Measurements from ENCODE around the gene RSPH6A. TPM values are rescaled to one million over a fixed set of nuclear protein-coding genes. Genes with fewer than 3 reads are reported as not detected.
A peak's percentile ranks its signal among the peaks of the same experiment; 100 is the strongest.

RSPH6A gene
- total and polyA plus RNA-seq, 2 of the 13 experiments (the other 11 are each of a cell fraction or from before 2014, with no cell fraction given), result 0.07 TPM; not detected in 1

- TF ChIP-seq MLX (CRISPR knock-in tag; IDR thresholded peaks at IDR 0.05), result 0 out of 2 replicates have a peak, but pooled peaks have one; percentile 4
- no peak for TF ChIP-seq ATM (IDR thresholded peaks at IDR 0.05; ENCODE audit: borderline replicate concordance)
- no peak for TF ChIP-seq HCFC1 (IDR thresholded peaks at IDR 0.05; ENCODE audit: low read depth, low read length)
- TF ChIP-seq ZNF800 (CRISPR knock-in tag; IDR thresholded peaks at IDR 0.05), result no peak
- no peak for TF ChIP-seq IRF9 (CRISPR knock-in tag; IDR thresholded peaks at IDR 0.05; ENCODE audit: borderline replicate concordance)
- no peak for TF ChIP-seq RERE (CRISPR knock-in tag; IDR thresholded peaks at IDR 0.05; ENCODE audit: low read depth)
- peak; percentile 29 to 32; a peak in 1 of 4 replicates for TF ChIP-seq POLR2A (IDR thresholded peaks at IDR 0.05; ENCODE audit: insufficient read depth in 1 of 2, low read depth in 2 of 2, low read length in 2 of 2)
- TF ChIP-seq NR1H2 (CRISPR knock-in tag; IDR thresholded peaks at IDR 0.05; ENCODE audit: borderline replicate concordance, low read depth), result no peak
- TF ChIP-seq ZNF772 (CRISPR knock-in tag; IDR thresholded peaks at IDR 0.05), result 0 out of 2 replicates have a peak, but pooled peaks have one; percentile 42
- TF ChIP-seq CBX5 (CRISPR knock-in tag; IDR thresholded peaks at IDR 0.05; ENCODE audit: borderline replicate concordance), result no peak
- no peak for TF ChIP-seq LBX2 (CRISPR knock-in tag; IDR thresholded peaks at IDR 0.05; ENCODE audit: borderline replicate concordance)
- TF ChIP-seq SPEN (CRISPR knock-in tag; IDR thresholded peaks at IDR 0.05; ENCODE audit: low read depth), result 0 out of 2 replicates have a peak, but pooled peaks have one; percentile 56
- 0 out of 2 replicates have a peak, but pooled peaks have one; percentile 11 for TF ChIP-seq ZNF557 (CRISPR knock-in tag; IDR thresholded peaks at IDR 0.05)
- TF ChIP-seq THRA (CRISPR knock-in tag; IDR thresholded peaks at IDR 0.05; ENCODE audit: borderline replicate concordance), result no peak
These were observed 47.7 kb downstream of the RSPH6A start (continued) for GRCh38 chr19:45767410-45767880.

Data from HepG2 (cell line).